Neural cell (in vitro differentiated cells): ENCODE measurements around the gene CHRNA4. TPM values are rescaled to one million over a fixed set of nuclear protein-coding genes. Genes with fewer than 3 reads are reported as not detected.

Experiments used
- H2AFZ ChIP-seq: fragments of 200-600, 300-800 bp; sonication (generic), shearing (Covaris generic); 2 replicates; pipeline ENCODE4 v1.6.0; 2014; ENCODE audit warnings: low read depth, mild to moderate bottlenecking, antibody characterized with exemption, low read length, moderate library complexity
- H3F3A ChIP-seq: fragments of 200-600 bp; shearing (Covaris generic); 2 replicates; pipeline ENCODE4 v1.6.1; 2016; ENCODE audit warnings: mild to moderate bottlenecking, moderate library complexity, mixed read lengths, antibody characterized with exemption, low read length; ENCODE audit not compliant: insufficient read depth, poor library complexity, severe bottlenecking
- H3K27ac ChIP-seq: fragments of 200-600, 300-800 bp; sonication (generic), shearing (Covaris generic); 2 replicates; pipeline ENCODE4 v1.5.1; 2014; ENCODE audit warnings: mild to moderate bottlenecking, low read length, moderate library complexity
- H3K27me3 ChIP-seq: fragments of 300-800, 200-600 bp; sonication (generic), shearing (Covaris generic); 2 replicates; pipeline ENCODE4 v1.6.0; 2014; ENCODE audit warnings: mild to moderate bottlenecking, low read depth, low read length, moderate library complexity; ENCODE audit not compliant: insufficient read depth
- H3K36me3 ChIP-seq: fragments of 300-800, 200-600 bp; sonication (generic), shearing (Covaris generic); 2 replicates; pipeline ENCODE4 v1.5.1; 2014; ENCODE audit warnings: mild to moderate bottlenecking, antibody characterized with exemption, low read length, moderate library complexity; ENCODE audit not compliant: insufficient read depth
- H3K4me2 ChIP-seq: fragments of 300-800, 200-600 bp; sonication (generic), shearing (Covaris generic); 2 replicates; pipeline ENCODE4 v1.6.0; 2014; ENCODE audit warnings: mild to moderate bottlenecking, low read length
- H3K4me3 ChIP-seq: fragments of 300-800, 200-600 bp; sonication (generic), shearing (Covaris generic); 2 replicates; pipeline ENCODE4 v1.5.1; 2014; ENCODE audit warnings: mild to moderate bottlenecking, low read length, moderate library complexity
- H3K79me2 ChIP-seq: fragments of 200-600 bp; shearing (Covaris generic); replicated peaks from 2 replicates; pipeline ENCODE4 v1.6.0; 2014; ENCODE audit warnings: mild to moderate bottlenecking, low read length, moderate library complexity; ENCODE audit not compliant: insufficient read depth
- H3K9ac ChIP-seq: fragments of 300-800, 200-600 bp; sonication (generic), shearing (Covaris generic); 2 replicates; pipeline ENCODE4 v1.6.1; 2016; ENCODE audit warnings: mild to moderate bottlenecking, low read length, mixed read lengths
- H3K9me2 ChIP-seq: fragments of 200-600 bp; shearing (Covaris generic); 2 replicates; pipeline ENCODE4 v1.6.1; 2016; ENCODE audit warnings: mild to moderate bottlenecking, low read length, mixed read lengths; ENCODE audit not compliant: insufficient read depth
- H3K9me3 ChIP-seq: fragments of 200-600, 300-800 bp; sonication (generic), shearing (Covaris generic); 2 replicates; pipeline ENCODE4 v1.6.1; 2016; ENCODE audit warnings: mild to moderate bottlenecking, mixed run types, low read length, moderate library complexity, mixed read lengths
- H4K20me1 ChIP-seq: fragments of 200-600 bp; shearing (Covaris generic); 2 replicates; pipeline ENCODE4 v1.6.1; 2016; ENCODE audit warnings: mild to moderate bottlenecking, mixed run types; ENCODE audit not compliant: insufficient read depth
- EP300 ChIP-seq: fragments of 450-650 bp; conservative IDR thresholded peaks from 2 replicates; pipeline ENCODE4 v1.6.1; 2014; ENCODE audit warnings: antibody characterized with exemption, mild to moderate bottlenecking, moderate library complexity; ENCODE audit not compliant: poor library complexity, severe bottlenecking
- EZH2 ChIP-seq: fragments of 200-600, 300-800 bp; shearing (Covaris generic), sonication (generic); IDR thresholded peaks from 2 replicates; pipeline ENCODE4 v1.6.1; 2014; ENCODE audit warnings: antibody characterized with exemption, low read length, borderline replicate concordance, mild to moderate bottlenecking; ENCODE audit not compliant: insufficient read depth, poor library complexity, severe bottlenecking
- MXI1 ChIP-seq: fragments of 450-650 bp; conservative IDR thresholded peaks from 2 replicates; pipeline ENCODE4 v1.6.1; 2014; ENCODE audit warnings: antibody characterized with exemption, mild to moderate bottlenecking; ENCODE audit not compliant: poor library complexity, severe bottlenecking
- POLR2AphosphoS5 ChIP-seq: IDR thresholded peaks from 2 replicates; pipeline ENCODE4 v1.6.1; 2012
- RAD21 ChIP-seq: fragments of 450-650 bp; conservative IDR thresholded peaks from 2 replicates; pipeline ENCODE4 v1.6.1; 2014; ENCODE audit warnings: antibody characterized with exemption, mild to moderate bottlenecking, moderate library complexity
- SMC3 ChIP-seq: fragments of 450-650 bp; conservative IDR thresholded peaks from 2 replicates; pipeline ENCODE4 v1.6.1; 2014; ENCODE audit warnings: antibody characterized with exemption, mild to moderate bottlenecking, moderate library complexity; ENCODE audit not compliant: poor library complexity
- TAF1 ChIP-seq: IDR thresholded peaks from 2 replicates; pipeline ENCODE4 v1.6.1; 2012; ENCODE audit warnings: low read depth
- polyA plus RNA-seq: library from polyadenylated mRNA; depleted of rRNA; stranded (reverse); fragments of >200 nt; gene quantifications from 2 replicates; pipeline ENCODE4 v1.2.3, GENCODE V29; 2014
- small RNA-seq, 3 experiments: library from RNA; depleted of rRNA; stranded (forward); fragments of <200 nt; gene quantifications; one replicate each; pipeline ENCODE3, GENCODE V24; 2012
- TF ChIP-seq, protein P1 (sequence below): fragments of 450-650 bp; IDR thresholded peaks from 2 replicates; pipeline ENCODE4 v1.5.1; 2014; ENCODE audit warnings: antibody characterized with exemption, mild to moderate bottlenecking, moderate library complexity; ENCODE audit not compliant: poor library complexity, severe bottlenecking
- TF ChIP-seq, protein P2 (sequence below): IDR thresholded peaks from 2 replicates; pipeline ENCODE4 v1.6.1; 2012; ENCODE audit warnings: borderline replicate concordance

CHRNA4 gene
- polyA plus RNA-seq, 1 donor from 2014 or later, result 6.8 TPM

DNA sequence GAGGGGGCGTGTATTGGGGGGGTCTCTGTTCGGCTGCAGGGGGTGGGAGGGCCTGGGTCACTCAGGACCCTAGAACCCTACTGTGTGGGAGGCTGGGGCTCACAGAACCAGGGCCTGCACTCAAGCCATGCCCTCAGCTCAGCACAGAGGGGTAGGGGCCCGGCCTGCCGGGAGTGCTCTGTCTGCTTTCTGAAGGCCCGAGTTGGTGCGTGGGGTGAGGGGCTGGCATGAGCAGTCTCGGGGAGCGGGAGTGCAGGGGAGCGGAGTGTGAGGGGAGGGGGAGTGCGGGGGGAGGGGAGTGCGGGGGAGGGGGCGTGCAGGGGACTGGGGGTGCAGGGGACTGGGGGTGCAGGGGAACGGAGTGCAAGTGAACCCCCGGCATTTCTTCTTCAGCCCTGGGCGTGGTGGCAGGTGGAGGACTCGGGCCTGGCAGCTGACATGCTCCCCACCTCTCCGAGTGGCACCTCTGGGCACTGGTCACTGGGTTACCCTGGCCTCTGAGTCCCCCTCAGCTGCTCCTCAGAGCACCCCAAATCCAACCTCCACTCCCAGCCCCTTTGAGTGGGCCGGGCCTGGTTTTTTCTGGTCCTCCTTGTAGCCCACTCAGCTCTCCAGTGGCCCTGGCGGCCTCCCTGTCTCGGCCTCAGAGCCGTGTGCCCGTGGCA lies 67.1 kb downstream of the CHRNA4 start:
- Histone ChIP-seq H3K9me3 (no peaks in the 10 kb centered on the region), H3K4me3 (no peak overlapping the region), H3K9me2 (no peaks in the 10 kb centered on the region), H3K27ac (no peak overlapping the region), H3K4me2 (no peak overlapping the region), H3K27me3 (no peaks in the 10 kb centered on the region), H3K36me3 (no peaks in the 10 kb centered on the region), H3K9ac (no peak overlapping the region), H4K20me1 (no peaks in the 10 kb centered on the region), H3K79me2 (no peaks in the 10 kb centered on the region), H2AFZ (no peak overlapping the region), H3F3A (no peaks in the 10 kb centered on the region)
- no peak for TF ChIP-seq POLR2AphosphoS5
- no peak for TF ChIP-seq MXI1
- TF ChIP-seq RAD21, result no peak
- TF ChIP-seq TAF1, result no peak
- TF ChIP-seq, protein P1, sequence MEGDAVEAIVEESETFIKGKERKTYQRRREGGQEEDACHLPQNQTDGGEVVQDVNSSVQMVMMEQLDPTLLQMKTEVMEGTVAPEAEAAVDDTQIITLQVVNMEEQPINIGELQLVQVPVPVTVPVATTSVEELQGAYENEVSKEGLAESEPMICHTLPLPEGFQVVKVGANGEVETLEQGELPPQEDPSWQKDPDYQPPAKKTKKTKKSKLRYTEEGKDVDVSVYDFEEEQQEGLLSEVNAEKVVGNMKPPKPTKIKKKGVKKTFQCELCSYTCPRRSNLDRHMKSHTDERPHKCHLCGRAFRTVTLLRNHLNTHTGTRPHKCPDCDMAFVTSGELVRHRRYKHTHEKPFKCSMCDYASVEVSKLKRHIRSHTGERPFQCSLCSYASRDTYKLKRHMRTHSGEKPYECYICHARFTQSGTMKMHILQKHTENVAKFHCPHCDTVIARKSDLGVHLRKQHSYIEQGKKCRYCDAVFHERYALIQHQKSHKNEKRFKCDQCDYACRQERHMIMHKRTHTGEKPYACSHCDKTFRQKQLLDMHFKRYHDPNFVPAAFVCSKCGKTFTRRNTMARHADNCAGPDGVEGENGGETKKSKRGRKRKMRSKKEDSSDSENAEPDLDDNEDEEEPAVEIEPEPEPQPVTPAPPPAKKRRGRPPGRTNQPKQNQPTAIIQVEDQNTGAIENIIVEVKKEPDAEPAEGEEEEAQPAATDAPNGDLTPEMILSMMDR, result no peak
- no peak for TF ChIP-seq SMC3
- TF ChIP-seq EP300, result no peak
- TF ChIP-seq EZH2, result no peak
- TF ChIP-seq, protein P2, sequence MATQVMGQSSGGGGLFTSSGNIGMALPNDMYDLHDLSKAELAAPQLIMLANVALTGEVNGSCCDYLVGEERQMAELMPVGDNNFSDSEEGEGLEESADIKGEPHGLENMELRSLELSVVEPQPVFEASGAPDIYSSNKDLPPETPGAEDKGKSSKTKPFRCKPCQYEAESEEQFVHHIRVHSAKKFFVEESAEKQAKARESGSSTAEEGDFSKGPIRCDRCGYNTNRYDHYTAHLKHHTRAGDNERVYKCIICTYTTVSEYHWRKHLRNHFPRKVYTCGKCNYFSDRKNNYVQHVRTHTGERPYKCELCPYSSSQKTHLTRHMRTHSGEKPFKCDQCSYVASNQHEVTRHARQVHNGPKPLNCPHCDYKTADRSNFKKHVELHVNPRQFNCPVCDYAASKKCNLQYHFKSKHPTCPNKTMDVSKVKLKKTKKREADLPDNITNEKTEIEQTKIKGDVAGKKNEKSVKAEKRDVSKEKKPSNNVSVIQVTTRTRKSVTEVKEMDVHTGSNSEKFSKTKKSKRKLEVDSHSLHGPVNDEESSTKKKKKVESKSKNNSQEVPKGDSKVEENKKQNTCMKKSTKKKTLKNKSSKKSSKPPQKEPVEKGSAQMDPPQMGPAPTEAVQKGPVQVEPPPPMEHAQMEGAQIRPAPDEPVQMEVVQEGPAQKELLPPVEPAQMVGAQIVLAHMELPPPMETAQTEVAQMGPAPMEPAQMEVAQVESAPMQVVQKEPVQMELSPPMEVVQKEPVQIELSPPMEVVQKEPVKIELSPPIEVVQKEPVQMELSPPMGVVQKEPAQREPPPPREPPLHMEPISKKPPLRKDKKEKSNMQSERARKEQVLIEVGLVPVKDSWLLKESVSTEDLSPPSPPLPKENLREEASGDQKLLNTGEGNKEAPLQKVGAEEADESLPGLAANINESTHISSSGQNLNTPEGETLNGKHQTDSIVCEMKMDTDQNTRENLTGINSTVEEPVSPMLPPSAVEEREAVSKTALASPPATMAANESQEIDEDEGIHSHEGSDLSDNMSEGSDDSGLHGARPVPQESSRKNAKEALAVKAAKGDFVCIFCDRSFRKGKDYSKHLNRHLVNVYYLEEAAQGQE, result no peak

DNA sequence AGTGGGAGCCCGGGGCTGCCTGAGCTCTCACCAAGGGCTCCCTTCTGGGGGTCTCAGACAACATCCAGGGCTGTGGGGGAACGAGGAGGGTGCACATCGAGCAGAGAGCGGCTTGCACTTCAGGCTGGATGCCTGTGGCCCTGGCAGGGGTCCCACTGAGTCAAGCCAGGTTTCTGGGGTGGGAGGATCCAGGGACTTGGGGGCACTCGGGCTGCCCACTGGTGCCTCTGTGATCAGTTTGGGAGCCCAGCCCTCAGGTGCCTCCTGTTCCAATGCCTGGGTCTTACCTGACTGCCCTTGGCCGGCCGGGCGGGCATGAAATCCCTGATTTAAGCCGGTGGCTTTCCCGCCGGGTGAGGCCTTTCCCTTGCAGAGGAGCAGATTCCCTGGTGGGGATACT lies 67.7 kb downstream of the CHRNA4 start:
- Histone ChIP-seq H3K4me2 (no peak overlapping the region), H3F3A (no peaks in the 10 kb centered on the region), H3K9ac (no peak overlapping the region), H3K79me2 (no peaks in the 10 kb centered on the region), H3K27me3 (no peaks in the 10 kb centered on the region), H2AFZ (no peak overlapping the region), H3K4me3 (no peak overlapping the region), H3K36me3 (no peaks in the 10 kb centered on the region), H4K20me1 (no peaks in the 10 kb centered on the region), H3K9me2 (no peaks in the 10 kb centered on the region), H3K27ac (no peak overlapping the region), H3K9me3 (no peaks in the 10 kb centered on the region)
- TF ChIP-seq TAF1, result no peak

Small RNA genes within 50 kb of the gene (small RNA-seq; reads per million reads assigned to genes)
- 0 to 0.46 (median 0.06) reads per million in 3 experiments for gene RNU6-994P

Other genes starting within 250 kb of the CHRNA4 start
- gene YTHDF1, start 145.2 kb downstream of the CHRNA4 start, polyA plus RNA-seq, result 36.9 and 38.2 TPM in 2 replicates
- gene BIRC7, start 125.4 kb downstream of the CHRNA4 start, polyA plus RNA-seq, result not detected in 2 replicates
- gene NKAIN4, start 106.9 kb downstream of the CHRNA4 start, polyA plus RNA-seq, result 11.2 and 18.7 TPM in 2 replicates
- gene ARFGAP1, start 88.5 kb downstream of the CHRNA4 start, polyA plus RNA-seq, result 70.2 and 82.0 TPM in 2 replicates
- gene COL20A1, start 68.2 kb downstream of the CHRNA4 start, polyA plus RNA-seq, result 0.46 and 1.1 TPM in 2 replicates
- 84.7 and 88.8 TPM in 2 replicates for gene KCNQ2, start 111.3 kb upstream of the CHRNA4 start, polyA plus RNA-seq
- gene EEF1A2, start 137.7 kb upstream of the CHRNA4 start, polyA plus RNA-seq, result 208 and 260 TPM in 2 replicates
- gene PPDPF, start 159.4 kb upstream of the CHRNA4 start, polyA plus RNA-seq, result 95.1 and 106 TPM in 2 replicates
- not detected in 2 replicates for gene PTK6, start 176.0 kb upstream of the CHRNA4 start, polyA plus RNA-seq
- not detected in 2 replicates for gene SRMS, start 186.4 kb upstream of the CHRNA4 start, polyA plus RNA-seq
- gene FNDC11, start 192.8 kb upstream of the CHRNA4 start, polyA plus RNA-seq, result 1.9 and 5.2 TPM in 2 replicates
- gene HELZ2, start 212.9 kb upstream of the CHRNA4 start, polyA plus RNA-seq, result 0.40 and 1.3 TPM in 2 replicates